ENCODE results near the gene CCNY.

The CCNY gene

DNA sequence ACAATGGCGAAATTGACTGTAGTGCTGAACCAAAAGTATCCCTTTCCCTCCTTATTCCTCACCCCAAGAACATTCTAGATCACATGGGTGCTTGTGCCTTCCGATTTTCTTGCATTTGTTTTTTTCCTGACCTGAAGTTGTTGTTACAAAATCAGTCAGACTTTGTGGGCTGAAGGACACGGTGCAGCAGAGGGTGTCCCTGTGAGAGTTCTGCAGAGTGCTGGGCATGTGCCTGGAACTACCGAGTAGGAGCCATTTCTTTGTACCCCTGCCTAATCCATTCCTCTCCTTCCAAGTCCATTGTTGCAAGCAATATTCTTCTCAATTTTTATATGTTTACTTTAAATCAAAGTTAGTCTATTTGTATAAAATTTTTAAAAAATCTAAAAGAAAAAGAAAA is 233.5 kb downstream of the CCNY start:
- H3K4me1 ChIP-seq (ENCODE audit: control insufficient read depth, insufficient read depth, low read depth, low read length), result peaks cover 28% of the 10 kb centered on the region

DNA sequence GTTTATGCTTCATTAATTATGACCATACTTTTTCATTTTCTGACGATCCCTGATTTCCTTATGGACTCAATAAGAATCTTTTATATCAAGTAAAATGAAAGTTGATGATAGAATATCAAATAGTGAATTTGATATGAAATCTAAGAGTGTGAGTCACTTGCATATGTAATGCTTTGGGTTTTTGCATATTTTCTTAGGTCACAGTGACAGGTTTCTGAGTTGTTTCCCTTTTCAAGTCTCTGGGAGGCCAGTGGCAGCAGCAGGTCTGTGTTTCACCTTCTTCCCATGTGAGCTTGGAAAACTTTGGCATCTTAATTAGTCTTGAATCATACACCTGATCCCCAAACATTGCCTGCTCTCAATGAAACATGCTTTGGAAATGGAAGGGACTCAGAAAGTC is 234.1 kb downstream of the CCNY start:
- H3K18ac ChIP-seq (ENCODE audit: low read depth in 1 of 2, low read length in 2 of 2), result no peak overlapping the region
- H2BK15ac ChIP-seq (ENCODE audit: low read depth, poor library complexity, severe bottlenecking), result no peak overlapping the region
- H3K14ac ChIP-seq (ENCODE audit: low read length in 2 of 2), result no peak overlapping the region
- no peak overlapping the region for H2AK5ac ChIP-seq (ENCODE audit: low read length, severe bottlenecking)
- no peak overlapping the region for H3K4ac ChIP-seq (ENCODE audit: low read depth in 1 of 2, low read length in 2 of 2)
- no peak overlapping the region for H2AFZ ChIP-seq (ENCODE audit: low read depth, low read length)
- H3K23ac ChIP-seq (ENCODE audit: low read length in 2 of 2), result no peak overlapping the region
- H3K27me3 ChIP-seq (ENCODE audit: control insufficient read depth in 1 of 2, insufficient read depth in 1 of 2, low read length in 2 of 2), result no peaks in the 10 kb centered on the region
- WGBS, result no CpG with 5 or more reads among the region's 1 CpG
- peaks cover 14% of the 10 kb centered on the region for H3K79me1 ChIP-seq (replicated peaks; ENCODE audit: low read length, poor library complexity, severe bottlenecking)
- H3K4me2 ChIP-seq (ENCODE audit: low read length, poor library complexity, severe bottlenecking), result no peak overlapping the region
- no peak overlapping the region for H2BK12ac ChIP-seq (ENCODE audit: low read length in 2 of 2)
- H3K9ac ChIP-seq (ENCODE audit: low read length), result no peak overlapping the region
- no peak overlapping the region for H3K4me3 ChIP-seq (ENCODE audit: insufficient read depth in 1 of 2, low read depth in 1 of 2, low read length in 2 of 2)
- no peaks in the 10 kb centered on the region for H3K9me3 ChIP-seq (ENCODE audit: control insufficient read depth, low read length)
- H3K27ac ChIP-seq (ENCODE audit: low read length, poor library complexity, severe bottlenecking), result no peak overlapping the region
- peaks cover 22 to 49% of the 10 kb centered on the region in 2 experiments for H3K36me3 ChIP-seq (ENCODE audit: control insufficient read depth in 1 of 2, insufficient read depth in 2 of 2, low read depth in 1 of 2, low read length in 2 of 2)
- no peak overlapping the region for H4K91ac ChIP-seq (ENCODE audit: low read length)
- no peak for DNase-seq
- no peak overlapping the region for H4K8ac ChIP-seq (ENCODE audit: low read length)
- no peak overlapping the region for H2BK120ac ChIP-seq (ENCODE audit: low read depth, low read length)
- peaks cover 28% of the 10 kb centered on the region for H3K4me1 ChIP-seq (ENCODE audit: control insufficient read depth, insufficient read depth, low read depth, low read length)
- no peak overlapping the region for H2BK5ac ChIP-seq (ENCODE audit: low read depth, low read length, poor library complexity, severe bottlenecking)

More for the DNA sequence above, 233.5 kb downstream of the CCNY start:
- Histone ChIP-seq H3K23ac (ENCODE audit: low read length in 2 of 2) (no peak overlapping the region), H2BK15ac (ENCODE audit: low read depth, poor library complexity, severe bottlenecking) (no peak overlapping the region), H3K18ac (ENCODE audit: low read depth in 1 of 2, low read length in 2 of 2) (no peak overlapping the region), H3K9ac (ENCODE audit: low read length) (no peak overlapping the region), H3K14ac (ENCODE audit: low read length in 2 of 2) (no peak overlapping the region), H2BK5ac (ENCODE audit: low read depth, low read length, poor library complexity, severe bottlenecking) (no peak overlapping the region), H3K79me1 (replicated peaks; ENCODE audit: low read length, poor library complexity, severe bottlenecking) (peaks cover 17% of the 10 kb centered on the region), H2AFZ (ENCODE audit: low read depth, low read length) (no peak overlapping the region), H3K9me3 (ENCODE audit: control insufficient read depth, low read length) (no peaks in the 10 kb centered on the region), H2AK5ac (ENCODE audit: low read length, severe bottlenecking) (no peak overlapping the region), H3K27ac (ENCODE audit: low read length, poor library complexity, severe bottlenecking) (no peak overlapping the region), H4K91ac (ENCODE audit: low read length) (no peak overlapping the region), H3K4me2 (ENCODE audit: low read length, poor library complexity, severe bottlenecking) (no peak overlapping the region), H3K36me3 (ENCODE audit: control insufficient read depth in 1 of 2, insufficient read depth in 2 of 2, low read depth in 1 of 2, low read length in 2 of 2) (peaks cover 22 to 49% of the 10 kb centered on the region in 2 experiments), H2BK120ac (ENCODE audit: low read depth, low read length) (no peak overlapping the region), H2BK12ac (ENCODE audit: low read length in 2 of 2) (no peak overlapping the region), H3K27me3 (ENCODE audit: control insufficient read depth in 1 of 2, insufficient read depth in 1 of 2, low read length in 2 of 2) (no peaks in the 10 kb centered on the region), H3K4me3 (ENCODE audit: insufficient read depth in 1 of 2, low read depth in 1 of 2, low read length in 2 of 2) (no peak overlapping the region), H3K4ac (ENCODE audit: low read depth in 1 of 2, low read length in 2 of 2) (no peak overlapping the region), H4K8ac (ENCODE audit: low read length) (no peak overlapping the region)
- DNase-seq, result no peak
- WGBS, result 98% methylated on average over 3 of the region's 4 CpGs

DNA sequence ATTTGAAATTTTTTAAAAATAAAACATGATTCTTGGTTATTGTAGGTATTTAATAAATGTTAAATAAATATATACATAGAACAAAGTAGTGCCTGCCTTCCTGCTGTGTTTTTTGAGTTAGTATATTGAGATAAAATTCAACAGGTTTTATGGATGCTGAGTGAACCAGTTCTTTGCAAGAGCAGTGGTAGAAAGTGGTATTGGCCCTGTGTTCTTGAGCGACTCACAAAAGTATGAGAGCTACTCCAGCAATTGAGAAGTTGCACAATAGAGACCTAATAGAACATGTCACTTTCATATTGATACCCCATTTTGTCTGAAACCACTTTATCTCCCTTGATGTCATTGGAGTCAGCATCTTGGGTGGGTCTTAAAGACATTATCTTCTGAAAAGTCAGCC is 236.3 kb downstream of the CCNY start:
- Histone ChIP-seq H3K4me2 (ENCODE audit: low read length, poor library complexity, severe bottlenecking) (no peak overlapping the region), H3K14ac (ENCODE audit: low read length in 2 of 2) (no peak overlapping the region), H3K9me3 (ENCODE audit: control insufficient read depth, low read length) (no peaks in the 10 kb centered on the region), H3K9ac (ENCODE audit: low read length) (no peak overlapping the region), H3K79me1 (replicated peaks; ENCODE audit: low read length, poor library complexity, severe bottlenecking) (peaks cover 11% of the 10 kb centered on the region), H3K23ac (ENCODE audit: low read length in 2 of 2) (no peak overlapping the region), H3K27ac (ENCODE audit: low read length, poor library complexity, severe bottlenecking) (no peak overlapping the region), H2BK15ac (ENCODE audit: low read depth, poor library complexity, severe bottlenecking) (no peak overlapping the region), H2AFZ (ENCODE audit: low read depth, low read length) (no peak overlapping the region), H2AK5ac (ENCODE audit: low read length, severe bottlenecking) (no peak overlapping the region), H3K4me1 (ENCODE audit: control insufficient read depth, insufficient read depth, low read depth, low read length) (peaks cover 28% of the 10 kb centered on the region), H2BK5ac (ENCODE audit: low read depth, low read length, poor library complexity, severe bottlenecking) (no peak overlapping the region), H4K91ac (ENCODE audit: low read length) (no peak overlapping the region), H3K4ac (ENCODE audit: low read depth in 1 of 2, low read length in 2 of 2) (no peak overlapping the region), H2BK120ac (ENCODE audit: low read depth, low read length) (no peak overlapping the region), H3K18ac (ENCODE audit: low read depth in 1 of 2, low read length in 2 of 2) (no peak overlapping the region), H3K36me3 (ENCODE audit: control insufficient read depth in 1 of 2, insufficient read depth in 2 of 2, low read depth in 1 of 2, low read length in 2 of 2) (peaks cover 18 to 52% of the 10 kb centered on the region in 2 experiments), H4K8ac (ENCODE audit: low read length) (no peak overlapping the region), H3K27me3 (ENCODE audit: control insufficient read depth in 1 of 2, insufficient read depth in 1 of 2, low read length in 2 of 2) (no peaks in the 10 kb centered on the region), H3K4me3 (ENCODE audit: insufficient read depth in 1 of 2, low read depth in 1 of 2, low read length in 2 of 2) (no peak overlapping the region), H2BK12ac (ENCODE audit: low read length in 2 of 2) (no peak overlapping the region)
- peak; percentile 9 for DNase-seq
- no CpG with 5 or more reads among the region's 1 CpG for WGBS

DNA sequence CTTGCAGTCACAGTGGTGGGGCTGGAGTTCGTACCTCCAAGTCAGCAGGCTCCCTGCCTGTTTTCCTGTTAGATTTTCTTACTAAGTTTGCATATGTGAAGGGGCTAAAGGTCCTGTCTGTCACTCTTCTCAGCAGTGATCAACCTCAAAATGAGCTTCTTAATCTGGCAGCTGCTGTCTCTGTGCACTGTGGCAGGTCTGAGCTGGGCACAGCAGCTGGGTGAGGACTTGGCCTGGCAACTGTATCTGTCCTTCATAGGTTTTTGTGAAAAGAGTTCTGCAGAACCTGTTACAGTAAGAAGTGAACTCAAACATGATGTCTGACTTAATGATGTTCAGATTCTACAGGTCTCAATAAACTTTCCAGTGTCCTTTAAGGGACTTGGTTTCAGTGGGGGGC is 237.5 kb downstream of the CCNY start:
- H3K9me3 ChIP-seq (ENCODE audit: control insufficient read depth, low read length), result no peaks in the 10 kb centered on the region
- no peak overlapping the region for H3K4me2 ChIP-seq (ENCODE audit: low read length, poor library complexity, severe bottlenecking)
- H3K4ac ChIP-seq (ENCODE audit: low read depth in 1 of 2, low read length in 2 of 2), result peak overlapping the region in 1 of 2 experiments; percentile 9
- H3K27me3 ChIP-seq (ENCODE audit: control insufficient read depth in 1 of 2, insufficient read depth in 1 of 2, low read length in 2 of 2), result no peaks in the 10 kb centered on the region
- peak overlapping the region in 1 of 2 experiments; percentile 85 for H2BK12ac ChIP-seq (ENCODE audit: low read length in 2 of 2)
- no peak overlapping the region for H4K91ac ChIP-seq (ENCODE audit: low read length)
- H3K4me1 ChIP-seq (ENCODE audit: control insufficient read depth, insufficient read depth, low read depth, low read length), result peaks cover 18% of the 10 kb centered on the region
- no peak for DNase-seq
- no peak overlapping the region for H2BK15ac ChIP-seq (ENCODE audit: low read depth, poor library complexity, severe bottlenecking)
- H3K23ac ChIP-seq (ENCODE audit: low read length in 2 of 2), result no peak overlapping the region
- no peak overlapping the region for H4K8ac ChIP-seq (ENCODE audit: low read length)
- H2BK5ac ChIP-seq (ENCODE audit: low read depth, low read length, poor library complexity, severe bottlenecking), result no peak overlapping the region
- no peak overlapping the region for H3K9ac ChIP-seq (ENCODE audit: low read length)
- no peak overlapping the region for H2AK5ac ChIP-seq (ENCODE audit: low read length, severe bottlenecking)
- WGBS, result 67% methylated on average over 1 of the region's 1 CpG
- H2BK120ac ChIP-seq (ENCODE audit: low read depth, low read length), result no peak overlapping the region
- no peak overlapping the region for H3K14ac ChIP-seq (ENCODE audit: low read length in 2 of 2)
- peaks cover 7% of the 10 kb centered on the region for H3K79me1 ChIP-seq (replicated peaks; ENCODE audit: low read length, poor library complexity, severe bottlenecking)
- H3K27ac ChIP-seq (ENCODE audit: low read length, poor library complexity, severe bottlenecking), result no peak overlapping the region
- H3K4me3 ChIP-seq (ENCODE audit: insufficient read depth in 1 of 2, low read depth in 1 of 2, low read length in 2 of 2), result no peak overlapping the region
- H3K36me3 ChIP-seq (ENCODE audit: control insufficient read depth in 1 of 2, insufficient read depth in 2 of 2, low read depth in 1 of 2, low read length in 2 of 2), result peaks cover 8 to 40% of the 10 kb centered on the region in 2 experiments
- H3K18ac ChIP-seq (ENCODE audit: low read depth in 1 of 2, low read length in 2 of 2), result no peak overlapping the region
- H2AFZ ChIP-seq (ENCODE audit: low read depth, low read length), result no peak overlapping the region
